GM12801 (cell line): ENCODE data around the gene CD300E.

Source experiments
- CTCF ChIP-seq: IDR thresholded peaks from one replicate; pipeline ENCODE4 v1.5.1; 2011; ENCODE audit warnings: control low read depth; ENCODE audit not compliant: insufficient read length; ENCODE audit errors: extremely low read depth

Gene CD300E

GRCh38 chr17:74633326-74633725 is 9.8 kb upstream of the CD300E start:
- TF ChIP-seq CTCF: no peak

GRCh38 chr17:74632617-74633016 is 9.1 kb upstream of the CD300E start:
- no peak for TF ChIP-seq CTCF

DNA sequence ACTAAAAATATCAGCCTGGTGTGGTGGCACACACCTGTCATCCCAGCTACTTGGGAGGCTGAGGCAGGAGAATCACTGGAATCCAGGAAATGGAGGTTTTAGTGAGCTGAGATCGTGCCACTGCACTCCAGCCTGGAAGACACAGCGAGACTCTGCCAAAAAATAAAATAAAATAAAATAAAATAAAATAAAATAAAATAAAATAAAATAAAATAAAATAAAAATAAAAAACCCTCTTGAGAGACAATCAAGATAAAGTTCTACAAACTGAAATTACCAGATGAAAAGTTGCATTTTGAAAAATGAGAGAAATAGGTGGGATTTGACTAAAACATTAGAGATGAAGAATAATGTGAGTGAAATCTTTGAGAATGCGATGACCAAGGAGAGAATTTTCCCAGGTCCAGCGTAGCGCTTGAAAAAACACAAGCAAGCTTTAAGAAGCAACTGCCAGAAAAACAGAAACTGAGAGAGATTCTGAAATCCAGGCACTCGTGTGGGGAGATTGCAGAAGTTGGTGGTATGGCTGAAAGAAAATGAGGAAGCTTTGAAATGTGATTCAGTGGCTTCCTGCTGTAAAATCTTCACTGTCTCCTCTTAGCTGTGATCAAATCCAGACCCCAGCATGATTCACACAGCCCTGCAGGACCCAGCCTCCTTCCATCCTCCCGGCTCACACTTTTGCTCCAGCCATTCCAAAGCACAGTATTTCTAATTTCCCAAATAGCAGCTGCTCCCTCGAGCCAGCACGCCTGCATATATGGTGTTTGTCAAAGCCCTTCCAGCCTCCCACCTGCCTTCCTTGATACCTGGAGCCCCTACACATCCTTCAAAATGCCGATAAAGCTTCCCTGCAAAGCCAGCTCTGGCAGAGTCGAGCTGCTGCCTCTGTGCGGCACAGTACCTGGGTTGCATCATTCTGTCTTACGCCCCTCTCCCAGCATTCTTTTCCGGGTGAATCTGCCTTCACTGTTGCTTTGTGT is 8.2 kb upstream of the CD300E start:
- no peak for TF ChIP-seq CTCF

- no peak for TF ChIP-seq CTCF
Observed at GRCh38 chr17:74625661-74626060, 2.1 kb upstream of the CD300E start.

DNA sequence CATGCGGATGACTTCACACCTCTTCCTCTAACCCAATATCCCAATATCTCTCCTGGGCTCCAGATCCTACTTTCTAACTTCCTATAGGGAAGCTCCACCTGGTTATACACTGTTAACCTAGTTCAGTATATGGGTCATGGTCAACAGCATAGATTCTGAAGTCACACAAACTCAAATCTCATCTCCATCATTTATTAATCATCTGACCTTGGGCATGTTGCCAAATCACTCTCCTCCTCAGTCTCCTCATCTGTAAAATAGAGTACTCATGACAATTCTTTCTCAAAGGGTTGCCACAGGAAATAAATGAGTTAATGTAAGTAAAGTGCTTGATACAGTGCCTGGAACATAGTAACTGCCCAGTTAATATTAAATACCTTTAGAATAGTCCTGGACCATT is 593 bp upstream of the CD300E start:
- TF ChIP-seq CTCF: no peak

GRCh38 chr17:74619077-74619673 is 4.4 kb downstream of the CD300E start:
- TF ChIP-seq CTCF: no peak

DNA sequence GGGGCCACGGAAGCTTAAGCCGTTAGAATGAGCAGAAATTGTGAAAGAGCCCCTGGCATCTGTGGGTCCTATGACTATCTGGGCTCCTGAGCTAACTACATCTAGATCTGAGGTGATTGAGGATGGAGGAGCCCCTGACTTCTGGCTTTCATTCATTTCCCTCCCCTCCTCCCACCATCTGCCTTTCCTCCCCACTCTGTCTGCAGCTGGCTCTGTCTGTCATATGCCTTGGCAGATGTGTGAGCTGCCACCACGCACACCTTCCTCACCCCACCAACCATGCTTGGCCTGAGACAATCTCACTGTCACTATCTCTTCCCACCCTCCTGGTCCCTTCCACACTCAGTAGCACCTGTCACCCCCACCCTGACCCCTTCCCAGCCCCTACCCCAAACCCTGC is 5.1 kb downstream of the CD300E start:
- no peak for TF ChIP-seq CTCF
